ENCODE results near the gene ATRAID.

ATRAID gene

DNA sequence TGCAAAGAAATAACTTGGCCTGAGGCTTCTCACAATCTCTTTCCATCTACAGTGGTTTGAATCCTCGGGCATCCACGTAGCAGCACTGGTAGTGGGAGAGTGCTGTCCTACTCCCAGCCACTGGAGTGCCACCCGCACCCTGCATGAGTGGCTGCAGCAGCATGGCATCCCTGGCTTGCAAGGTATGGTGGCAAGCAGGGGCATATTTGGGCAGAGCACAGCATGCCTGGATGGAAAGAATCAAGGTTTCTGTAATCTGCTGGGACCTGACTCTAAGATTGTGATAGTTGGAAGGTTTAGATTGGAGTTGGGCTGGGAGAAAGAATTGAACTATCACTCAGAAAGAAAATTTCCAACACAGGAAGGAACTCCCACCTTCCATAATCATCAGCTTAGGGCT is 9.3 kb downstream of the ATRAID start:
- no peak for DNase-seq

DNA sequence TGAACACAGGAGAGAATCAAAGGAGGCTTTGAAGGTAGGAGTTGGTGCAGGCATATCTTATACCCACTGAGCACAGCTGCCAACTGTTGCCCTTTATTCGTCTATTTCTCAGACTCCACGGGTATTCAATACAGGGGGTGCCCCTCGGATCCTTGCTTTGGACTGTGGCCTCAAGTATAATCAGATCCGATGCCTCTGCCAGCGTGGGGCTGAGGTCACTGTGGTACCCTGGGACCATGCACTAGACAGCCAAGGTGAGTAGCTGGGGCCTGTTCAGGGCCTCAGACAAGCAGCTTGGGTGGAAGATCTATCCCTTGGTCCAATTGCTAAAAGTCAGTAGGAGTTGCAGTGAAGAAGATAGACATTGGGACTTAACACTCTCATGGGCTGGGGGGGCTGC is 10.6 kb downstream of the ATRAID start:
- DNase-seq: no peak

DNA sequence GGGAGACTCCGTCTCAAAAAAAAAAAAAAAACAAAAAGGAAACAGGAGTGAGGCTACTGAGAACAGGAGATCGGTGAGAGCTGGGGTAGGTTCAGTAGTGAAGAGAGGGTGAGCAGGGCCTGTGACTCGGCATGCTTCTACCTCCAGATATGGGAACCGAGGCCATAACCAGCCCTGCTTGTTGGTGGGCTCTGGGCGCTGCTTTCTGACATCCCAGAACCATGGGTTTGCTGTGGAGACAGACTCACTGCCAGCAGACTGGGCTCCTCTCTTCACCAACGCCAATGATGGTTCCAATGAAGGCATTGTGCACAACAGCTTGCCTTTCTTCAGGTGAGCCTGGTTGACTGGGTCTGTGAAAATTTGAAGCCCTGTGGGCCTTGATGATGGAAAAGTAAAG is 11.6 kb downstream of the ATRAID start:
- DNase-seq: no peak

DNA sequence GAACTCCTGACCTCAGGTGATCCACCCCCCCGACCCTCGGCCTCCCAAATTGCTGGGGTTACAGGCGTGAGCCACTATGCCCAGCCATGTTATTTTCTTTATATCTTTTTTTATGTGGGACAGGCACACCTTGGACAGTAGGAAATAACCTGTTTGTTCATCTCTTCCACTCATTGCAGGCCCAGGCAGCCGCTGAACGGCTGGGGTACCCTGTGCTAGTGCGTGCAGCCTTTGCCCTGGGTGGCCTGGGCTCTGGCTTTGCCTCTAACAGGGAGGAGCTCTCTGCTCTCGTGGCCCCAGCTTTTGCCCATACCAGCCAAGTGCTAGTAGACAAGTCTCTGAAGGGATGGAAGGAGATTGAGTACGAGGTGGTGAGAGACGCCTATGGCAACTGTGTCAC is 13.7 kb downstream of the ATRAID start:
- DNase-seq: no peak

GRCh38 chr2:27227501-27227900 is 15.7 kb downstream of the ATRAID start:
- no peak for DNase-seq

DNA sequence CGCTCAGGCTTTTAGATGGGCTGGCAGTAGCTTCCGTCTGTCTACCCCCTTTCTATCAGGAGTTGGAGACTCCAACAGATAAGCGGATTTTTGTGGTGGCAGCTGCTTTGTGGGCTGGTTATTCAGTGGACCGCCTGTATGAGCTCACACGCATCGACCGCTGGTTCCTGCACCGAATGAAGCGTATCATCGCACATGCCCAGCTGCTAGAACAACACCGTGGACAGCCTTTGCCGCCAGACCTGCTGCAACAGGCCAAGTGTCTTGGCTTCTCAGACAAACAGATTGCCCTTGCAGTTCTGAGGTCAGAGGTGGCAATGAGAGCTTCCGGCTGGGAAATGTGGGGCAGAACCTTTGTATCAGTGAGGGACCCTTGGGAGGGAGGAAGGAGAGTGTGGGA is 20.1 kb downstream of the ATRAID start:
- no peak for DNase-seq

DNA sequence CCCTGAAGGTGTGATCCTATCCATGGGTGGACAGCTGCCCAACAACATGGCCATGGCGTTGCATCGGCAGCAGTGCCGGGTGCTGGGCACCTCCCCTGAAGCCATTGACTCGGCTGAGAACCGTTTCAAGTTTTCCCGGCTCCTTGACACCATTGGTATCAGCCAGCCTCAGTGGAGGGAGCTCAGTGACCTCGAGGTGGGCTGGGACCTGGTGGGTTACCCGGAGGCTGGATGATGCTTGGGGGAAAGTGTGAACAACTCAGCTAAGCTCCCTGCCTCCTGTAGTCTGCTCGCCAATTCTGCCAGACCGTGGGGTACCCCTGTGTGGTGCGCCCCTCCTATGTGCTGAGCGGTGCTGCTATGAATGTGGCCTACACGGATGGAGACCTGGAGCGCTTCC is 21.5 kb downstream of the ATRAID start:
- no peak for DNase-seq

DNA sequence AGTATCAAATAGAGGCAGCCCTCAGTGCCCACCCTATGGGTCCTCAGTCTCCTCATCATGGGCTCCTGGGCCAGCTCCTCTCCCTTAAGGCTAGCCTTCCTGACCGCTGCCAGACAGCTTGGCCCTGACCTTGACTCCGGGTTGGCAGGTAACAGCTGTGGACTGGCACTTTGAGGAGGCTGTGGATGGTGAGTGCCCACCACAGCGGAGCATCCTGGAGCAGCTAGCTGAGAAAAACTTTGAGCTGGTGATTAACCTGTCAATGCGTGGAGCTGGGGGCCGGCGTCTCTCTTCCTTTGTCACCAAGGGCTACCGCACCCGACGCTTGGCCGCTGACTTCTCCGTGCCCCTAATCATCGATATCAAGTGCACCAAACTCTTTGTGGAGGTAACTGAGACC is 24.3 kb downstream of the ATRAID start:
- DNase-seq: no peak

- no peak for DNase-seq
Observed at GRCh38 chr2:27236626-27237025, 24.8 kb downstream of the ATRAID start.

GRCh38 chr2:27237341-27237945 is 25.6 kb downstream of the ATRAID start:
- DNase-seq: no peak

DNA sequence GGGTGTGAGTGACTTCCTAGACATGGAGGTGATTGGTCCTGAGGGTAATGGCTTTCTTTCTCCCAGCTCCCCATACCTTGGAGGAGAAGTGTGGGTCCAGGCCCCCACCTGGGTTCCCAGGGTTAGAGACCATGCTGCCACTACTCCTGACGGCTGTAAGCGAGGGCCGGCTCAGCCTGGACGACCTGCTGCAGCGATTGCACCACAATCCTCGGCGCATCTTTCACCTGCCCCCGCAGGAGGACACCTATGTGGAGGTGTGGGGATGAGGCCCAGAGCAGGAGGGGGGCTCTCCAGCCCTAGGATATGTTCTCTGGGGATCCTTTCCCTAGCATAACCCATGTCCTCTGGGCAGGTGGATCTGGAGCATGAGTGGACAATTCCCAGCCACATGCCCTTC is 27.1 kb downstream of the ATRAID start:
- DNase-seq: no peak

GRCh38 chr2:27240406-27240805 is 28.6 kb downstream of the ATRAID start:
- DNase-seq: no peak

DNA sequence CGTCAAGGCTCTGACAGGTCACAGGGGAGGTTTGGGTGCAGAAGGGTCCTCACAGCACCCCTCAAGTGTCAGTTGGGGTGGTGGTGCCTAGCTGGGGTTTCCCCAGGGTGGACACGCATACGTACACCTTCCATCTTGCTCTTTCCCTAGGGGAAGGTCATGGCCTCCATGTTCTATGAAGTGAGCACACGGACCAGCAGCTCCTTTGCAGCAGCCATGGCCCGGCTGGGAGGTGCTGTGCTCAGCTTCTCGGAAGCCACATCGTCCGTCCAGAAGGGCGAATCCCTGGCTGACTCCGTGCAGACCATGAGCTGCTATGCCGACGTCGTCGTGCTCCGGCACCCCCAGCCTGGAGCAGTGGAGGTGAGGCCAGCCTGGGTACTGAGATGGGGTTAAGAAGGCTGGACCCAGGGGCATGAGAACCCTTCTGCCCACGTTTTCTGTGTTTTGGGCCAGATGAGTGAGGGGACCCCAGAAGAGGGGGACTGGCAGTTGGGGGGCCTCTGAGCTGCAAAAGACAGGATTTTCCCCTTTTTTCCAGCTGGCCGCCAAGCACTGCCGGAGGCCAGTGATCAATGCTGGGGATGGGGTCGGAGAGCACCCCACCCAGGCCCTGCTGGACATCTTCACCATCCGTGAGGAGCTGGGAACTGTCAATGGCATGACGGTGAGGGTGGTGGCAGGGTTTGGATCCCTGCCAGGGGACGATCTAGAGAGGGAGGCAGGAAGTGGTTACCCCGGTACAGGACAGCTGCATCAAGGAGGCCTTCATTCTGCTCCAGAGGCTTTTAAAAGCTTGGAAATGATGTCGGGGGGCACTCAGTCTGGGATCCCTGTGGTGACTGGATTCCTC is 30.1 kb downstream of the ATRAID start:
- DNase-seq: no peak

DNA sequence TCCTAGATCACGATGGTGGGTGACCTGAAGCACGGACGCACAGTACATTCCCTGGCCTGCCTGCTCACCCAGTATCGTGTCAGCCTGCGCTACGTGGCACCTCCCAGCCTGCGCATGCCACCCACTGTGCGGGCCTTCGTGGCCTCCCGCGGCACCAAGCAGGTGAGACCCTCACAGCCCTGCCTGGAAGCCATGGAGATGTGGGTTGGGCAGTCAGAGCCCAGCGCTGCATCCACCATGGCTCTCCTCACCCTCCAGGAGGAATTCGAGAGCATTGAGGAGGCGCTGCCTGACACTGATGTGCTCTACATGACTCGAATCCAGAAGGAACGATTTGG is 30.7 kb downstream of the ATRAID start:
- DNase-seq: no peak

GRCh38 chr2:27243391-27244130 is 31.7 kb downstream of the ATRAID start:
- no peak for DNase-seq

- no peak for DNase-seq
Observed at GRCh38 chr2:27245116-27245515, 33.3 kb downstream of the ATRAID start.

DNA sequence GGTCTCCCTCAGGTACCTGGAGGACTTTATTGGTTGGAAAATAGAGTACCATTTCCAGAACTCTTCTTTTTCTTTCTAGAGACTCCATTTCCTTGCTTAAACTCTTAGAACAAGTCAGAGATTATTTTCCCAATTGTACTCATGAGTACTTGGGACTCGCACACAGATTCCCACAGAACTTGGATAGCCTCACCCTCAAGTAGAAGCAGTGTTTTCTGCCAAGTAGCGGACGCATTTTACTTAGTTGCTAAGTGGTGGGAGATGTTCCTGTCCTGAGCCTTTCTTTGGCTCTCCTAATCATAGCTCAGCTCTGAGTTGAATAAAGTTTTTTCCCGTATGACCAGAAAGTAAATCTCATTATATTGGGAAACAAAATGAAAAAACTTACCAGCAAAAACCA is 33.8 kb downstream of the ATRAID start:
- DNase-seq: no peak

- no peak for DNase-seq
Observed at GRCh38 chr2:27247893-27248292, 36.1 kb downstream of the ATRAID start.

DNA sequence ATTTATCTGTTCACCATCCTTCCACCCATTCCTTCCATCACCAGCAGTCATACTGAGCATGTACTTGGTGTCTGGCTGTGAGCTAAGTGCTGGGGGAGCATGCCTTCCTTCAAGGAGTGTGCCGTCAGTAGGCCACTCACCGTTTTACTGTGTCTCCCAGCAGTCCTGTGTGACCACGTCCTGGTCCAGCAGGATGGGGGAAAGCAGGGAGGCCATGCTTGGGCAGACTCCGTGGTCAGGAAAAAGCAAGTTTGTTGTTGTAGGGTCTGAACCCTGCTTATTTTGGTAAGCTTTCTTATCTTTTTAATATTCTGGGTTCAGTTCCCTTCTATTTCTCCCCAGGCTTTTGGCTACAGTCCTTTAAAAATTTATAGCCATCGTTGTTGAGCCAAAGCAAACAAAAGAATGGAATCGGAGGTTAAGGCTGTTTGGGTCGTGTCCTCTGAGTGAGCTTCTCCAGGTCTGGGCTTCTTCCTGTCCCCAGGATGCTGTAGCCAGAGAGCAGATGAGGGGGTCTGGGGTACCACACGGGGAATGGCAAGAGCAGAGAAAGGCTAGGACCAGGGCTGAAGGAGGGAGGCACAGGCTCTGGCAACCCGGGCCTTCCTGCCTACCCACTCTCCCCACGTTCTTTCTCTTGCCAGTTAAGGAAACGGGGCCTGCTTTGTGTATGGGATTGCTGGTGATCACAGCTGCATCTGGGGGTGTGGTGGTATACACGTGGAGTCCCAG is 37.5 kb downstream of the ATRAID start:
- no peak for DNase-seq

- DNase-seq: no peak
Observed at GRCh38 chr2:27249891-27250651, 38.2 kb downstream of the ATRAID start.

DNA sequence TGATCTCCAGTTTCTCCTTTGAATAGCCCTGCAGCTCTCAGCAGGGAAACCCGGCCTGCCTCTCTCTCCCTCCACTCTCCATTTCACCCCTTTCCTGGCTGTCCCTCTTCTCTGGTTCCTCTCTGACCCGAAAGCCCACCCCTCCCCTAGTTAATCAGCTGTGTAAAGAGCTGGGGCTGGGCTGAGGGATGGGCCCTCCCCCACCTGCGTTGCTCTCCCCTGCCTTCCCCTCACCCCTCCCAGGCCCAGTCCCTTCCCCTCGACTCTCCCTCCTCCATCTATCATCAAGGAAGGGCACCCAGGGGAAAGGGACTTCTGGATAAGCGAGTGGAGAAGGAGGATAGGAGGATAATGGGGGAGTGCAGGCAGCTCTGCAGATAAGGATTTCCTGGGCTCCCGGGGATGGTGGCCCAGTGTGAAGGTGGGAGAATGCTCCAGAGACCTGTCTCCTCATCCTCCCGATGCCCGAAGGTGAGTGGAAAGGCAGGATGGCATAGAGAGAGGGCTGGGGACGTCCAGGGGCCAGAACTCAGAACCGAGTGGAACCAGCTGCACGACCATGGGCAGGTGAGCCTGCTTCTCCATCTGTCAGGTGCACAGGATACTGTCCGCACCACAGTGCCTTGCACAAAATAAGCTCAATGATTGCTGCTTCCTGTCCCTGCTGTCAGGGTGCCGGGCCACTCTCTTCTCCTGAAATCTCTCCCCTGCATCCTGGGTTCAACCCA is 39.0 kb downstream of the ATRAID start:
- no peak for DNase-seq

- no peak for DNase-seq
Observed at GRCh38 chr2:27251766-27252165, 39.9 kb downstream of the ATRAID start.
